Right atrium auricular region (tissue), 2 donors: ENCODE results near the gene ASH1L. TPM values are rescaled to one million over a fixed set of nuclear protein-coding genes. Genes with fewer than 3 reads are reported as not detected.
"Not testable (repeated sequence)": the region's sequence is repeated elsewhere in the genome, so short reads cannot be mapped to it uniquely, and the experiment has no call there.

Experiments
- DNase-seq: peaks from one replicate; pipeline ENCODE4 v3.0.0-alpha.2; 2019; ENCODE audit warnings: low spot score
- H3K27ac ChIP-seq, 2 donors: fragments of 200-600 bp; sonication (generic); 1 replicate in 1 of 2; 2 replicates in 1 of 2; pipeline ENCODE4 v1.5.1; 2016 to 2019
- H3K27me3 ChIP-seq, 2 donors: fragments of 200-600 bp; sonication (generic); one replicate each; pipeline versions ENCODE4 v1.5.1 to v1.6.0; 2017 to 2019
- H3K36me3 ChIP-seq: fragments of 200-600 bp; sonication (generic); one replicate; pipeline ENCODE4 v1.5.1; 2016
- H3K4me1 ChIP-seq, 2 donors: fragments of 200-600 bp; sonication (generic); one replicate each; pipeline versions ENCODE4 v1.5.1 to v1.6.0; 2017 to 2019
- H3K4me3 ChIP-seq, 2 donors: fragments of 200-600 bp; sonication (generic); 1 replicate in 1 of 2; 2 replicates in 1 of 2; pipeline ENCODE4 v1.5.1; 2017 to 2019; ENCODE audit warnings: mild to moderate bottlenecking in 1 of 2, moderate library complexity in 1 of 2
- H3K9me3 ChIP-seq, 2 donors: fragments of 200-600 bp; sonication (generic); one replicate each; pipeline ENCODE4 v1.5.1; 2019
- total RNA-seq, 2 donors: library from RNA; depleted of rRNA; stranded (reverse); fragments of >200 nt; gene quantifications; one replicate each; pipeline ENCODE4 v1.1.0, GENCODE V29; 2016
- TF ChIP-seq, protein P1 (sequence below), 2 donors: fragments of 200-600 bp; sonication (generic); IDR thresholded peaks; one replicate each; pipeline ENCODE4 v1.5.1; 2019; ENCODE audit warnings: antibody characterized with exemption in 2 of 2

ASH1L gene
- total RNA-seq, 2 donors from 2014 or later: 37.2 to 50.2 TPM

- H3K4me1 ChIP-seq: peaks cover 0 to 19% of the 10 kb centered on the region in 2 donors
- no peak overlapping the region for H3K27ac ChIP-seq
- no peaks in the 10 kb centered on the region for H3K27me3 ChIP-seq
- H3K36me3 ChIP-seq: peaks cover 8% of the 10 kb centered on the region
- H3K9me3 ChIP-seq: no peaks in the 10 kb centered on the region
- H3K4me3 ChIP-seq: no peak overlapping the region
- no peak for DNase-seq
- TF ChIP-seq, protein P1, sequence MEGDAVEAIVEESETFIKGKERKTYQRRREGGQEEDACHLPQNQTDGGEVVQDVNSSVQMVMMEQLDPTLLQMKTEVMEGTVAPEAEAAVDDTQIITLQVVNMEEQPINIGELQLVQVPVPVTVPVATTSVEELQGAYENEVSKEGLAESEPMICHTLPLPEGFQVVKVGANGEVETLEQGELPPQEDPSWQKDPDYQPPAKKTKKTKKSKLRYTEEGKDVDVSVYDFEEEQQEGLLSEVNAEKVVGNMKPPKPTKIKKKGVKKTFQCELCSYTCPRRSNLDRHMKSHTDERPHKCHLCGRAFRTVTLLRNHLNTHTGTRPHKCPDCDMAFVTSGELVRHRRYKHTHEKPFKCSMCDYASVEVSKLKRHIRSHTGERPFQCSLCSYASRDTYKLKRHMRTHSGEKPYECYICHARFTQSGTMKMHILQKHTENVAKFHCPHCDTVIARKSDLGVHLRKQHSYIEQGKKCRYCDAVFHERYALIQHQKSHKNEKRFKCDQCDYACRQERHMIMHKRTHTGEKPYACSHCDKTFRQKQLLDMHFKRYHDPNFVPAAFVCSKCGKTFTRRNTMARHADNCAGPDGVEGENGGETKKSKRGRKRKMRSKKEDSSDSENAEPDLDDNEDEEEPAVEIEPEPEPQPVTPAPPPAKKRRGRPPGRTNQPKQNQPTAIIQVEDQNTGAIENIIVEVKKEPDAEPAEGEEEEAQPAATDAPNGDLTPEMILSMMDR (IDR thresholded peaks at IDR 0.05): no peak
Observed at GRCh38 chr1:155454096-155454495, 108.5 kb downstream of the ASH1L start.

GRCh38 chr1:155453141-155453540, 109.5 kb downstream of the ASH1L start:
- Histone ChIP-seq H3K27me3 (no peaks in the 10 kb centered on the region), H3K4me3 (no peak overlapping the region), H3K4me1 (peaks cover 0 to 19% of the 10 kb centered on the region in 2 donors), H3K9me3 (no peaks in the 10 kb centered on the region), H3K27ac (no peak overlapping the region), H3K36me3 (peaks cover 7% of the 10 kb centered on the region)
- no peak for DNase-seq
- TF ChIP-seq, protein P1 (IDR thresholded peaks at IDR 0.05): no peak

- DNase-seq: no peak
- TF ChIP-seq, protein P1 (IDR thresholded peaks at IDR 0.05): no peak
- Histone ChIP-seq H3K27ac (no peak overlapping the region), H3K9me3 (no peaks in the 10 kb centered on the region), H3K27me3 (no peaks in the 10 kb centered on the region), H3K4me3 (no peak overlapping the region), H3K4me1 (peaks cover 0 to 9% of the 10 kb centered on the region in 2 donors), H3K36me3 (peaks cover 7% of the 10 kb centered on the region)
Observed at GRCh38 chr1:155451199-155451598, 111.4 kb downstream of the ASH1L start.

DNA sequence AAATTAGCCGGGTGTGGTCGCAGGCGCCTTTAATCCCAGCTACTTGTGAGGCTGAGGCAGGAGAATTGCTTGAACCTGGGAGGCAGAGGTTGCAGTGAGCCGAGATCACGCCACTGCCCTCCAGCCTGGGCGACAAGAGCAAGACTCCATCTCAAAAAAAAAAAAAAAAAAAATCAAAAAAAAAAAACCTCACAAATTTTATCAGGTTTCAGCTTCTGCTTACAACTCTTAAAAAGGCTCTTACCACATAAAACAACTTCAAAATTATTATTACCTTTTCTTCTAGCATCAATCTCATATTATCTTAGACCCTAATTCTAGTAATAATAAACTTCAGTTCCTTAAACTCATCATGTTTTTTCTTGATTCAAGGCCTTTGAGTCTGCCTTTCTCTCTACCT, 120.2 kb downstream of the ASH1L start:
- not testable (repeated sequence) for H3K27ac ChIP-seq, H3K27me3 ChIP-seq, DNase-seq, H3K9me3 ChIP-seq, H3K4me1 ChIP-seq, H3K4me3 ChIP-seq
- H3K36me3 ChIP-seq: peaks cover 14% of the 10 kb centered on the region

DNA sequence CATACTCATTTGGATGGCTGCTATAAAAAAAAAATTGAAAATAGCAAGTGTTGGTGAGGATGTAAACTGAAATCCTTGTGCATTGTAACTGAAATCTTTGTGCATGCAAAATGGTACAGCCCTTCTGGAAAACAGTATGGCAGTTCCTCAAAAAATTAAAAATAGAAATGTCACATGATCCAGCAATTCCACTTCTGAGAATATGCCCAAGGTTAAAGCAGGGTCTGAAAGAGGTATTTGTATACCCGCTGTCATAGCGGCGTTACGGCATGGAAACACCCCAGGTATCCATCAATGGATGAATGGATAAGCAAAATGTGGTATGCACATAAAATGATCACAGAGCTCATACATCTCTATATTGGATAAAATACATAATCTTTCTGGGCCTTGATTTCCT, 125.2 kb downstream of the ASH1L start:
- Histone ChIP-seq H3K4me1 (peaks cover 0 to 11% of the 10 kb centered on the region in 2 donors), H3K27me3 (no peaks in the 10 kb centered on the region), H3K4me3 (no peak overlapping the region), H3K36me3 (peaks cover 22% of the 10 kb centered on the region), H3K9me3 (no peaks in the 10 kb centered on the region), H3K27ac (no peak overlapping the region)
- TF ChIP-seq, protein P1 (IDR thresholded peaks at IDR 0.05): no peak
- no peak for DNase-seq

- not testable (repeated sequence) for DNase-seq, H3K27ac ChIP-seq, H3K4me3 ChIP-seq, H3K27me3 ChIP-seq, H3K9me3 ChIP-seq
- H3K4me1 ChIP-seq: peaks cover 0 to 11% of the 10 kb centered on the region in 2 donors
- peaks cover 22% of the 10 kb centered on the region for H3K36me3 ChIP-seq
Observed at GRCh38 chr1:155433831-155434389, 128.7 kb downstream of the ASH1L start.

DNA sequence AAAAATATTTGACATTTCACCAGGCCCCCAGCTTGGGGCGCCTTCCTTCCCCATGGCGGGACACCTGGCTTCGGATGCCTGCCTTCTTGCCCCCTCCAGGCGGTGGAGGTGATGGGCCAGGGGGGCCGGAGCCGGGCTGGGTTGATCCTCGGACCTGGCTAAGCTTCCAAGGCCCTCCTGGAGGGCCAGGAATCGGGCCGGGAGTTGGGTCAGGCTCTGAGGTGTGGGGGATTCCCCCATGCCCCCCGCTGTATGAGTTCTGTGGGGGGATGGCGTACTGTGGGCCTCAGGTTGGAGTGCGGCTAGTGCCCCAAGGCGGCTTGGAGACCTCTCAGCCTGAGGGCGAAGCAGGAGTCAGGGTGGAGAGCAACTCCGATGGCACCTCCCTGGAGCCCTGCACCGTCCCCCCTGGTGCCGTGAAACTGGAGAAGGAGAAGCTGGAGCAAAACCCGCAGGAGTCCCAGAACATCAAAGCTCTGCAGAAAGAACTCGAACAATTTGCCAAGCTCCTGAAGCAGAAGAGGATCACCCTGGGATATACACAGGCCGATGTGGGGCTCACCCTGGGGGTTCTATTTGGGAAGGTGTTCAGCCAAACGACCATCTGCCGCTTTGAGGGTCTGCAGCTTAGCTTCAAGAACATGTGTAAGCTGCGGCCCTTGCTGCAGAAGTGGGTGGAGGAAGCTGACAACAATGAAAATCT, 129.3 kb downstream of the ASH1L start:
- H3K27me3 ChIP-seq, H3K9me3 ChIP-seq, H3K27ac ChIP-seq, DNase-seq, H3K4me3 ChIP-seq: not testable (repeated sequence)
- Histone ChIP-seq H3K36me3 (peaks cover 16% of the 10 kb centered on the region), H3K4me1 (peaks cover 0 to 11% of the 10 kb centered on the region in 2 donors)
